GM12892 (cell line): ENCODE results near the gene KIF16B.

Experiments
- POLR2A ChIP-seq: IDR thresholded peaks from 2 replicates; pipeline ENCODE4 v1.6.1; 2011; ENCODE audit warnings: low read depth, low read length, control low read depth
- TAF1 ChIP-seq: IDR thresholded peaks from 2 replicates; pipeline ENCODE4 v1.6.1; 2011; ENCODE audit warnings: low read depth, mild to moderate bottlenecking, control low read depth, low read length, borderline replicate concordance

DNA sequence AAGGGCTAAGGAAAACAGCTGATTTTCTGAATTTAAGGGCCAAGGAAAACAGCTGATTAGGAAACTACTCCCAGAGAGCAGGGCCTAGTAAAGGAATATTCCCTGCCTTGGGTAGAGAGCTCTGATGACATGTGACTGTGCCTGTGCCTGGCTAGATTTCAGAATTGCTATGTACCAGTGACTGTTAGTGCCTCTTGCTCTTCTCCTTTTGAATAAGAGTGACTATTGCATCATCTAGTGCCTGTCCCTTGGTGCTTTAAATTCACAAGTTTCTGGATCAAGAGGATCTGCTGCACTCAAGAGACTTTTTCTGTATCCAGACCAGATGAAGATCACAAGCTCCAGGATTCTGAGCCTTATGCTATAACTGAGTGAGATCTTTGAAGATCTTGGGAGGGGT lies 332.9 kb downstream of the KIF16B start:
- TF ChIP-seq TAF1 = no peak
- TF ChIP-seq POLR2A = no peak
